ENCODE results near the gene SIPA1L3. TPM values are rescaled to one million over a fixed set of nuclear protein-coding genes. Genes with fewer than 3 reads are reported as not detected.

SIPA1L3 gene
- total and polyA plus RNA-seq, 9 of the 15 experiments (the other 6 are each of a cell fraction or from before 2014, with no cell fraction given): 0.01 to 6.1 (median 2.5) TPM

DNA sequence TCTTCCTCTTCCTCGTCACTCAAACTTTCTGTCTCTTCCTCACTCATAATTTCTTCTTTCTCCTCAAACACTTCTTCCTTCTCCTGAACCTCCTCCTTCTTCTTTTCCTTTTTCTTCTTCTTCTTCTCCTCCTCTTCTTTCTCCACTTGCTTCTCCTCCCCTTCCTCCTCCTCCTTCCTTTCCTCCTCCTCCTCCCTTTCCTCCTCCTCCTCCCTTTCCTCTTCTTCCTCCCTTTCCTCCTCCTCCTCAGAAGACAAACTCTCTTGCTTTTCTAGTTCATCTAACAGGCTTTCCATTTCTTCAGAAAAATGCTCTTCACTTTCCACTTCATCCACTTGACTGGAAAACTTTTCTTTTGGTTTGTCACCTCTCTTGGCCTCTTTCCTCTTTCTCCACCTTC lies 20.4 kb upstream of the SIPA1L3 start:
- in situ Hi-C loops (cut with MboI): no loop called here
- no peak for ATAC-seq
- H3K79me2 ChIP-seq (ENCODE audit: control insufficient read depth, insufficient read depth, low read length): no peaks in the 10 kb centered on the region
- no peaks in the 10 kb centered on the region for H3K9me3 ChIP-seq (replicated peaks; ENCODE audit: control insufficient read depth, insufficient read depth, low read depth, low read length)
- H3K9me1 ChIP-seq (ENCODE audit: control insufficient read depth, insufficient read depth, low read length): no peaks in the 10 kb centered on the region
- intact Hi-C loops (cut with micrococcal nuclease): no loop called here
- no peak overlapping the region for H3K9ac ChIP-seq (ENCODE audit: insufficient read depth in 1 of 2, low read depth in 2 of 2, low read length in 2 of 2)
- no TSS peak for BruUV-seq (replicated peaks)
- H3K27ac ChIP-seq (ENCODE audit: extremely low read depth, low read depth, low read length): no peak overlapping the region
- H2AFZ ChIP-seq (ENCODE audit: low read depth, low read length): no peak overlapping the region
- H3K4me3 ChIP-seq: no peak overlapping the region
- no peaks in the 10 kb centered on the region for H3K36me3 ChIP-seq (ENCODE audit: control insufficient read depth, insufficient read depth, low read length)
- WGBS (ENCODE audit: insufficient coverage, low coverage, missing lambda C conversion rate): 0% methylated on average over 1 of the region's 1 CpG
- no peak for FAIRE-seq
- no peaks in the 10 kb centered on the region for H4K20me1 ChIP-seq (replicated peaks; ENCODE audit: control insufficient read depth, insufficient read depth, low read length)
- no peak for TF ChIP-seq TEAD4 (IDR thresholded peaks at IDR 0.05; ENCODE audit: low read length)
- TF ChIP-seq TEAD4 (CRISPR knock-in tag; IDR thresholded peaks at IDR 0.05; ENCODE audit: borderline replicate concordance): no peak
- no peak for TF ChIP-seq PCBP2 (IDR thresholded peaks at IDR 0.05; ENCODE audit: low read depth, low read length, poor library complexity, severe bottlenecking)
- TF ChIP-seq, protein P1, sequence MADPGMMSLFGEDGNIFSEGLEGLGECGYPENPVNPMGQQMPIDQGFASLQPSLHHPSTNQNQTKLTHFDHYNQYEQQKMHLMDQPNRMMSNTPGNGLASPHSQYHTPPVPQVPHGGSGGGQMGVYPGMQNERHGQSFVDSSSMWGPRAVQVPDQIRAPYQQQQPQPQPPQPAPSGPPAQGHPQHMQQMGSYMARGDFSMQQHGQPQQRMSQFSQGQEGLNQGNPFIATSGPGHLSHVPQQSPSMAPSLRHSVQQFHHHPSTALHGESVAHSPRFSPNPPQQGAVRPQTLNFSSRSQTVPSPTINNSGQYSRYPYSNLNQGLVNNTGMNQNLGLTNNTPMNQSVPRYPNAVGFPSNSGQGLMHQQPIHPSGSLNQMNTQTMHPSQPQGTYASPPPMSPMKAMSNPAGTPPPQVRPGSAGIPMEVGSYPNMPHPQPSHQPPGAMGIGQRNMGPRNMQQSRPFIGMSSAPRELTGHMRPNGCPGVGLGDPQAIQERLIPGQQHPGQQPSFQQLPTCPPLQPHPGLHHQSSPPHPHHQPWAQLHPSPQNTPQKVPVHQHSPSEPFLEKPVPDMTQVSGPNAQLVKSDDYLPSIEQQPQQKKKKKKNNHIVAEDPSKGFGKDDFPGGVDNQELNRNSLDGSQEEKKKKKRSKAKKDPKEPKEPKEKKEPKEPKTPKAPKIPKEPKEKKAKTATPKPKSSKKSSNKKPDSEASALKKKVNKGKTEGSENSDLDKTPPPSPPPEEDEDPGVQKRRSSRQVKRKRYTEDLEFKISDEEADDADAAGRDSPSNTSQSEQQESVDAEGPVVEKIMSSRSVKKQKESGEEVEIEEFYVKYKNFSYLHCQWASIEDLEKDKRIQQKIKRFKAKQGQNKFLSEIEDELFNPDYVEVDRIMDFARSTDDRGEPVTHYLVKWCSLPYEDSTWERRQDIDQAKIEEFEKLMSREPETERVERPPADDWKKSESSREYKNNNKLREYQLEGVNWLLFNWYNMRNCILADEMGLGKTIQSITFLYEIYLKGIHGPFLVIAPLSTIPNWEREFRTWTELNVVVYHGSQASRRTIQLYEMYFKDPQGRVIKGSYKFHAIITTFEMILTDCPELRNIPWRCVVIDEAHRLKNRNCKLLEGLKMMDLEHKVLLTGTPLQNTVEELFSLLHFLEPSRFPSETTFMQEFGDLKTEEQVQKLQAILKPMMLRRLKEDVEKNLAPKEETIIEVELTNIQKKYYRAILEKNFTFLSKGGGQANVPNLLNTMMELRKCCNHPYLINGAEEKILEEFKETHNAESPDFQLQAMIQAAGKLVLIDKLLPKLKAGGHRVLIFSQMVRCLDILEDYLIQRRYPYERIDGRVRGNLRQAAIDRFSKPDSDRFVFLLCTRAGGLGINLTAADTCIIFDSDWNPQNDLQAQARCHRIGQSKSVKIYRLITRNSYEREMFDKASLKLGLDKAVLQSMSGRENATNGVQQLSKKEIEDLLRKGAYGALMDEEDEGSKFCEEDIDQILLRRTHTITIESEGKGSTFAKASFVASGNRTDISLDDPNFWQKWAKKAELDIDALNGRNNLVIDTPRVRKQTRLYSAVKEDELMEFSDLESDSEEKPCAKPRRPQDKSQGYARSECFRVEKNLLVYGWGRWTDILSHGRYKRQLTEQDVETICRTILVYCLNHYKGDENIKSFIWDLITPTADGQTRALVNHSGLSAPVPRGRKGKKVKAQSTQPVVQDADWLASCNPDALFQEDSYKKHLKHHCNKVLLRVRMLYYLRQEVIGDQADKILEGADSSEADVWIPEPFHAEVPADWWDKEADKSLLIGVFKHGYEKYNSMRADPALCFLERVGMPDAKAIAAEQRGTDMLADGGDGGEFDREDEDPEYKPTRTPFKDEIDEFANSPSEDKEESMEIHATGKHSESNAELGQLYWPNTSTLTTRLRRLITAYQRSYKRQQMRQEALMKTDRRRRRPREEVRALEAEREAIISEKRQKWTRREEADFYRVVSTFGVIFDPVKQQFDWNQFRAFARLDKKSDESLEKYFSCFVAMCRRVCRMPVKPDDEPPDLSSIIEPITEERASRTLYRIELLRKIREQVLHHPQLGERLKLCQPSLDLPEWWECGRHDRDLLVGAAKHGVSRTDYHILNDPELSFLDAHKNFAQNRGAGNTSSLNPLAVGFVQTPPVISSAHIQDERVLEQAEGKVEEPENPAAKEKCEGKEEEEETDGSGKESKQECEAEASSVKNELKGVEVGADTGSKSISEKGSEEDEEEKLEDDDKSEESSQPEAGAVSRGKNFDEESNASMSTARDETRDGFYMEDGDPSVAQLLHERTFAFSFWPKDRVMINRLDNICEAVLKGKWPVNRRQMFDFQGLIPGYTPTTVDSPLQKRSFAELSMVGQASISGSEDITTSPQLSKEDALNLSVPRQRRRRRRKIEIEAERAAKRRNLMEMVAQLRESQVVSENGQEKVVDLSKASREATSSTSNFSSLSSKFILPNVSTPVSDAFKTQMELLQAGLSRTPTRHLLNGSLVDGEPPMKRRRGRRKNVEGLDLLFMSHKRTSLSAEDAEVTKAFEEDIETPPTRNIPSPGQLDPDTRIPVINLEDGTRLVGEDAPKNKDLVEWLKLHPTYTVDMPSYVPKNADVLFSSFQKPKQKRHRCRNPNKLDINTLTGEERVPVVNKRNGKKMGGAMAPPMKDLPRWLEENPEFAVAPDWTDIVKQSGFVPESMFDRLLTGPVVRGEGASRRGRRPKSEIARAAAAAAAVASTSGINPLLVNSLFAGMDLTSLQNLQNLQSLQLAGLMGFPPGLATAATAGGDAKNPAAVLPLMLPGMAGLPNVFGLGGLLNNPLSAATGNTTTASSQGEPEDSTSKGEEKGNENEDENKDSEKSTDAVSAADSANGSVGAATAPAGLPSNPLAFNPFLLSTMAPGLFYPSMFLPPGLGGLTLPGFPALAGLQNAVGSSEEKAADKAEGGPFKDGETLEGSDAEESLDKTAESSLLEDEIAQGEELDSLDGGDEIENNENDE (IDR thresholded peaks at IDR 0.05; ENCODE audit: low read depth, low read length): no peak
- TF ChIP-seq JUNB (CRISPR knock-in tag; conservative IDR thresholded peaks at IDR 0.05): no peak
- H3K27me3 ChIP-seq (ENCODE audit: control insufficient read depth in 2 of 2, insufficient read depth in 2 of 2, low read length in 2 of 2): no peaks in the 10 kb centered on the region
- no peak overlapping the region for H3K4me2 ChIP-seq (ENCODE audit: insufficient read depth, low read length)
- DNase-seq (ENCODE audit: extremely low read depth in 1 of 4, low spot score in 3 of 4): no peak
- no peaks in the 10 kb centered on the region for H3K4me1 ChIP-seq (replicated peaks in 1 of 2; ENCODE audit: control insufficient read depth in 2 of 2, insufficient read depth in 2 of 2, low read length in 2 of 2)
- CTCF ChIA-PET (ENCODE audit: low intra/inter-chr PET ratio): no interaction called here
- POLR2A ChIA-PET: no interaction called here

Data from K562 (cell line).